ENCODE results near the gene SERINC2. TPM values are rescaled to one million over a fixed set of nuclear protein-coding genes. Genes with fewer than 3 reads are reported as not detected.

The SERINC2 gene
- total RNA-seq, 1 experiment from 2014 or later = 14.1 TPM

- no peak overlapping the region for H3K9ac ChIP-seq (ENCODE audit: extremely low read depth, insufficient read length, low read length)
- no peak overlapping the region for H3K4me3 Mint-ChIP-seq
- H3K23ac ChIP-seq (ENCODE audit: insufficient read length, low read depth, low read length) = no peak overlapping the region
- peak overlapping the region; percentile 27 for H3K18ac ChIP-seq (ENCODE audit: insufficient read length, low read depth, low read length)
- H3K9me3 Mint-ChIP-seq = no peaks in the 10 kb centered on the region; a peak in 1 of 5 replicates
- H4K91ac ChIP-seq (ENCODE audit: insufficient read length, low read depth, low read length) = no peak overlapping the region
- H3K23me2 ChIP-seq (ENCODE audit: insufficient read length, low read depth, low read length, poor library complexity, severe bottlenecking) = peaks cover 10% of the 10 kb centered on the region
- no peak overlapping the region for H2BK15ac ChIP-seq (ENCODE audit: low read depth, low read length)
- DNase-seq = no peak
- no peaks in the 10 kb centered on the region for H3K9me3 ChIP-seq (ENCODE audit: control insufficient read depth, low read depth, low read length)
- H3K27me3 Mint-ChIP-seq (ENCODE audit: low read depth) = peaks cover 7% of the 10 kb centered on the region
- H2AK5ac ChIP-seq (ENCODE audit: insufficient read length, low read length) = no peak overlapping the region
- peaks cover 16% of the 10 kb centered on the region for H3K4me1 ChIP-seq (ENCODE audit: insufficient read depth, low read length)
- H4K5ac ChIP-seq (ENCODE audit: insufficient read length, low read depth, low read length) = no peak overlapping the region
- H3K27ac Mint-ChIP-seq = no peak overlapping the region; a peak in 1 of 7 replicates
- no peaks in the 10 kb centered on the region for H3K79me2 ChIP-seq (ENCODE audit: insufficient read depth, low read length)
- H3K36me3 Mint-ChIP-seq (ENCODE audit: insufficient read depth in 1 of 3, low read depth in 3 of 3) = peaks cover 4 to 16% (median 5%) of the 10 kb centered on the region in 3 experiments; a peak in 4 of 7 replicates
- no peak overlapping the region for H3K56ac ChIP-seq (ENCODE audit: insufficient read length, low read depth, low read length)
- H2BK5ac ChIP-seq (ENCODE audit: insufficient read length, low read length) = no peak overlapping the region
- no peak overlapping the region for H2BK20ac ChIP-seq (ENCODE audit: low read depth, low read length, poor library complexity, severe bottlenecking)
- H3K79me1 ChIP-seq (ENCODE audit: insufficient read depth, low read depth, low read length, poor library complexity, severe bottlenecking) = no peaks in the 10 kb centered on the region
- H3K4me2 ChIP-seq (ENCODE audit: insufficient read depth, insufficient read length, low read length) = peak overlapping the region; percentile 79
- H3K27me3 ChIP-seq (ENCODE audit: insufficient read depth, low read length) = no peaks in the 10 kb centered on the region
- no peak overlapping the region for H2BK120ac ChIP-seq (ENCODE audit: low read depth, low read length, poor library complexity, severe bottlenecking)
- no peak overlapping the region for H3T11ph ChIP-seq (ENCODE audit: low read length)
- no peak for TF ChIP-seq CTCF (conservative IDR thresholded peaks at IDR 0.05)
- peaks cover 49 to 54% of the 10 kb centered on the region in 2 experiments for H3K4me1 Mint-ChIP-seq
- H3K14ac ChIP-seq (ENCODE audit: insufficient read depth, low read length) = no peak overlapping the region
- no peak overlapping the region for H2BK12ac ChIP-seq (ENCODE audit: insufficient read length, low read depth, low read length)
- no peaks in the 10 kb centered on the region for H4K20me1 ChIP-seq (ENCODE audit: control insufficient read depth, insufficient read depth, insufficient read length)
- WGBS (ENCODE audit: extremely low coverage, insufficient read length, low lambda C conversion rate) = no CpG with 5 or more reads among the region's 10 CpGs
- H2AFZ ChIP-seq (ENCODE audit: low read length) = no peak overlapping the region
- no peak overlapping the region for H3K4ac ChIP-seq (ENCODE audit: low read depth, low read length)
- H3K27ac ChIP-seq (ENCODE audit: insufficient read length, low read depth, low read length) = no peak overlapping the region
- no peak overlapping the region for H4K8ac ChIP-seq (replicated peaks; ENCODE audit: insufficient read length, low read depth, low read length)
Observed at GRCh38 chr1:31371121-31371959, 41.7 kb upstream of the SERINC2 start.
